ENCODE measurements around the gene DMWD.

- TF ChIP-seq, protein P1, sequence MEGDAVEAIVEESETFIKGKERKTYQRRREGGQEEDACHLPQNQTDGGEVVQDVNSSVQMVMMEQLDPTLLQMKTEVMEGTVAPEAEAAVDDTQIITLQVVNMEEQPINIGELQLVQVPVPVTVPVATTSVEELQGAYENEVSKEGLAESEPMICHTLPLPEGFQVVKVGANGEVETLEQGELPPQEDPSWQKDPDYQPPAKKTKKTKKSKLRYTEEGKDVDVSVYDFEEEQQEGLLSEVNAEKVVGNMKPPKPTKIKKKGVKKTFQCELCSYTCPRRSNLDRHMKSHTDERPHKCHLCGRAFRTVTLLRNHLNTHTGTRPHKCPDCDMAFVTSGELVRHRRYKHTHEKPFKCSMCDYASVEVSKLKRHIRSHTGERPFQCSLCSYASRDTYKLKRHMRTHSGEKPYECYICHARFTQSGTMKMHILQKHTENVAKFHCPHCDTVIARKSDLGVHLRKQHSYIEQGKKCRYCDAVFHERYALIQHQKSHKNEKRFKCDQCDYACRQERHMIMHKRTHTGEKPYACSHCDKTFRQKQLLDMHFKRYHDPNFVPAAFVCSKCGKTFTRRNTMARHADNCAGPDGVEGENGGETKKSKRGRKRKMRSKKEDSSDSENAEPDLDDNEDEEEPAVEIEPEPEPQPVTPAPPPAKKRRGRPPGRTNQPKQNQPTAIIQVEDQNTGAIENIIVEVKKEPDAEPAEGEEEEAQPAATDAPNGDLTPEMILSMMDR (conservative IDR thresholded peaks at IDR 0.05), result no peak
- no peak for TF ChIP-seq ZFX (IDR thresholded peaks at IDR 0.05)
Measured at GRCh38 chr19:45794627-45795026, 2.0 kb upstream of the DMWD start.

Measured in C4-2B (cell line).